ENCODE data around the gene TMPRSS15. TPM values are rescaled to one million over a fixed set of nuclear protein-coding genes. Genes with fewer than 3 reads are reported as not detected.

Gene TMPRSS15
- total RNA-seq, 2 experiments from 2014 or later: not detected

GRCh38 chr21:18294100-18294499 is 109.5 kb downstream of the TMPRSS15 start:
- ChIA-PET CTCF (no interaction called here), POLR2A (no interaction called here)
- H3K36me3 Mint-ChIP-seq (ENCODE audit: low read depth): no peaks in the 10 kb centered on the region
- no peaks in the 10 kb centered on the region for H3K9me3 ChIP-seq (ENCODE audit: control insufficient read depth in 1 of 2, insufficient read depth in 1 of 2, low read length in 2 of 2)
- no peaks in the 10 kb centered on the region for H3K4me1 ChIP-seq (ENCODE audit: insufficient read depth, low read length)
- no peaks in the 10 kb centered on the region for H3K9me3 Mint-ChIP-seq
- H3K36me3 ChIP-seq (ENCODE audit: insufficient read depth, low read length): no peaks in the 10 kb centered on the region
- no peak for TF ChIP-seq CTCF (IDR thresholded peaks at IDR 0.05)
- no peaks in the 10 kb centered on the region for H3K4me1 Mint-ChIP-seq (ENCODE audit: low read depth)
- intact Hi-C loops (cut with DNase I, micrococcal nuclease): no loop called here
- H3K27ac Mint-ChIP-seq: no peak overlapping the region
- H3K27ac ChIP-seq (ENCODE audit: low read depth in 1 of 2, low read length in 2 of 2): no peak overlapping the region
- ATAC-seq (ENCODE audit: poor library complexity): no peak
- no peak overlapping the region for H3K4me3 ChIP-seq (ENCODE audit: low read length)
- H3K27me3 ChIP-seq (ENCODE audit: control insufficient read depth in 1 of 2, insufficient read depth in 2 of 2, low read length in 2 of 2): no peaks in the 10 kb centered on the region
- no peak for DNase-seq
- no peaks in the 10 kb centered on the region for H3K27me3 Mint-ChIP-seq
- H3K4me3 Mint-ChIP-seq: no peak overlapping the region

GRCh38 chr21:18289876-18290275 is 113.7 kb downstream of the TMPRSS15 start:
- no peak for ATAC-seq (ENCODE audit: poor library complexity)
- no peaks in the 10 kb centered on the region for H3K36me3 Mint-ChIP-seq (ENCODE audit: low read depth)
- TF ChIP-seq CTCF (IDR thresholded peaks at IDR 0.05): no peak
- Histone ChIP-seq H3K4me3 (ENCODE audit: low read length) (no peak overlapping the region), H3K9me3 (ENCODE audit: control insufficient read depth in 1 of 2, insufficient read depth in 1 of 2, low read length in 2 of 2) (no peaks in the 10 kb centered on the region), H3K4me1 (ENCODE audit: insufficient read depth, low read length) (no peaks in the 10 kb centered on the region), H3K27me3 (ENCODE audit: control insufficient read depth in 1 of 2, insufficient read depth in 2 of 2, low read length in 2 of 2) (no peaks in the 10 kb centered on the region), H3K27ac (ENCODE audit: low read depth in 1 of 2, low read length in 2 of 2) (no peak overlapping the region), H3K36me3 (ENCODE audit: insufficient read depth, low read length) (no peaks in the 10 kb centered on the region)
- no peak for DNase-seq
- no peak overlapping the region for H3K27ac Mint-ChIP-seq
- intact Hi-C loops (cut with DNase I, micrococcal nuclease): no loop called here
- H3K9me3 Mint-ChIP-seq: no peaks in the 10 kb centered on the region
- ChIA-PET POLR2A (no interaction called here), CTCF (no interaction called here)
- no peak overlapping the region for H3K4me3 Mint-ChIP-seq
- H3K27me3 Mint-ChIP-seq: no peaks in the 10 kb centered on the region
- H3K4me1 Mint-ChIP-seq (ENCODE audit: low read depth): no peaks in the 10 kb centered on the region

- no peaks in the 10 kb centered on the region for H3K36me3 Mint-ChIP-seq (ENCODE audit: low read depth)
- CTCF ChIA-PET: no interaction called here
- POLR2A ChIA-PET: no interaction called here
- H3K4me1 ChIP-seq (ENCODE audit: insufficient read depth, low read length): no peaks in the 10 kb centered on the region
- peaks cover 0 to under 1% of the 10 kb centered on the region in 2 experiments for H3K9me3 ChIP-seq (ENCODE audit: control insufficient read depth in 1 of 2, insufficient read depth in 1 of 2, low read length in 2 of 2)
- TF ChIP-seq CTCF (IDR thresholded peaks at IDR 0.05): no peak
- intact Hi-C loops (cut with DNase I, micrococcal nuclease): no loop called here
- H3K27ac Mint-ChIP-seq: no peak overlapping the region
- no peaks in the 10 kb centered on the region for H3K27me3 Mint-ChIP-seq
- no peak overlapping the region for H3K27ac ChIP-seq (ENCODE audit: low read depth in 1 of 2, low read length in 2 of 2)
- no peaks in the 10 kb centered on the region for H3K27me3 ChIP-seq (ENCODE audit: control insufficient read depth in 1 of 2, insufficient read depth in 2 of 2, low read length in 2 of 2)
- no peak overlapping the region for H3K4me3 Mint-ChIP-seq
- no peak overlapping the region for H3K4me3 ChIP-seq (ENCODE audit: low read length)
- ATAC-seq (ENCODE audit: poor library complexity) (no peak), DNase-seq (no peak)
- no peaks in the 10 kb centered on the region for H3K36me3 ChIP-seq (ENCODE audit: insufficient read depth, low read length)
- H3K4me1 Mint-ChIP-seq (ENCODE audit: low read depth): no peaks in the 10 kb centered on the region
- peaks cover 2% of the 10 kb centered on the region for H3K9me3 Mint-ChIP-seq
These were observed 118.2 kb downstream of the TMPRSS15 start for GRCh38 chr21:18285379-18285778.

Measured in CD4-positive, alpha-beta T cell (primary cell).